Uterus (tissue), 2 donors: Measurements from ENCODE around the gene C15orf39.

Experiments used
- POLR2A ChIP-seq, 2 donors: fragments of 450-650 bp; IDR thresholded peaks; one replicate each; pipeline ENCODE4 v1.6.1; 2016; ENCODE audit warnings: antibody characterized with exemption in 2 of 2, mild to moderate bottlenecking in 1 of 2, moderate library complexity in 1 of 2
- TF ChIP-seq, protein P1 (sequence below), 4 experiments: fragments of 200-600 bp in 2 of 4; fragments of 450-650 bp in 2 of 4; sonication (generic) in 2 of 4; IDR thresholded peaks; one replicate each; pipeline ENCODE4 v1.5.1; 2016 to 2019; ENCODE audit warnings: antibody characterized with exemption in 4 of 4, mild to moderate bottlenecking in 2 of 4, moderate library complexity in 1 of 4

DNA sequence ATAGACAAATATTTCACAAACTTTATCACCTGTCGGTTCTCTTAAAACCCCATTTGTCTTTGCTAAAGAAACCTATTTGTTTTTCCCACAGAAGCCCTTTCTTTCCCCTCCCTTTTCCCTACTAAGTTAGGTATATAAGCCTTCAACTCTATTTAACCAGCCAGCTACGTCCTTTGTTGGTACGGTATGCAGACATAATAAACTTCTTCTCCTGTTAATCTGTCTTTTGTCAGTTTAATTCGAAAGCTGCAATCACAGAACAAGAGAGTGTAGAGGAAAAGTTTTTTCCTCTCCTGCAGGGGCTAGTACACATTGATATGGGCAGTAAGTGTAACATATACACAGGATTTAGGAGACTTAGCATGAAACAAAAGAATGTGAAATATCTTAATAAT lies 21.9 kb upstream of the C15orf39 start:
- TF ChIP-seq, protein P1, sequence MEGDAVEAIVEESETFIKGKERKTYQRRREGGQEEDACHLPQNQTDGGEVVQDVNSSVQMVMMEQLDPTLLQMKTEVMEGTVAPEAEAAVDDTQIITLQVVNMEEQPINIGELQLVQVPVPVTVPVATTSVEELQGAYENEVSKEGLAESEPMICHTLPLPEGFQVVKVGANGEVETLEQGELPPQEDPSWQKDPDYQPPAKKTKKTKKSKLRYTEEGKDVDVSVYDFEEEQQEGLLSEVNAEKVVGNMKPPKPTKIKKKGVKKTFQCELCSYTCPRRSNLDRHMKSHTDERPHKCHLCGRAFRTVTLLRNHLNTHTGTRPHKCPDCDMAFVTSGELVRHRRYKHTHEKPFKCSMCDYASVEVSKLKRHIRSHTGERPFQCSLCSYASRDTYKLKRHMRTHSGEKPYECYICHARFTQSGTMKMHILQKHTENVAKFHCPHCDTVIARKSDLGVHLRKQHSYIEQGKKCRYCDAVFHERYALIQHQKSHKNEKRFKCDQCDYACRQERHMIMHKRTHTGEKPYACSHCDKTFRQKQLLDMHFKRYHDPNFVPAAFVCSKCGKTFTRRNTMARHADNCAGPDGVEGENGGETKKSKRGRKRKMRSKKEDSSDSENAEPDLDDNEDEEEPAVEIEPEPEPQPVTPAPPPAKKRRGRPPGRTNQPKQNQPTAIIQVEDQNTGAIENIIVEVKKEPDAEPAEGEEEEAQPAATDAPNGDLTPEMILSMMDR (IDR thresholded peaks at IDR 0.05): no peak
- no peak for TF ChIP-seq POLR2A (IDR thresholded peaks at IDR 0.05)
